Measurements from ENCODE around the gene ACTA1. TPM values are rescaled to one million over a fixed set of nuclear protein-coding genes. Genes with fewer than 3 reads are reported as not detected.

The ACTA1 gene
- total RNA-seq, 1 experiment from 2014 or later = not detected

DNA sequence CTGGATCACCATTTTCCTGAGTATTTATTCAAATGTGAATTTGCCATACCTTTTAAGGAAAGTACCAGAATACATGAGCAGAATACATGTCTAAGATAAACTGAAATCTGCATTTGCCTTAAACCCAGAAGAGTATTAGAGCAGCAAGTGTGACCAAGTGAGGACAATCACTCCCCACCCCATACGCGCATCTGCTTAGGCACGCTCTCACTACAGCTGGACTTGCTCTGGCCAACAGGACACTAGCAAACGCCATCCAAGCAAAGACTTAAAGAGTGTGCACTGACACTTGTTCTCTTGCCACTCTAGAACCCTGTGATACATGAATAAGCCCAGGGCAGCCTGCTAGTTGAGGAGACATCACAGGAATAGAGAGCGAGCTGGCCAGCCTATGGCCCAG is 48.6 kb upstream of the ACTA1 start:
- intact Hi-C loops (cut with micrococcal nuclease) = loop anchor here (1.0 to 10.0 kb wide), 2 partner anchors 224 to 788 kb away; no protein-coding TSS in a partner anchor
- Histone ChIP-seq H4K20me1 (ENCODE audit: insufficient read depth) (no peaks in the 10 kb centered on the region), H3K4me3 (replicated peaks in 1 of 2; ENCODE audit: low read depth in 1 of 2, low read length in 2 of 2) (no peak overlapping the region), H3K36me3 (ENCODE audit: control insufficient read depth in 1 of 2, insufficient read depth in 2 of 2, low read length in 2 of 2) (peaks cover 22 to 27% of the 10 kb centered on the region in 2 experiments), H3K4me2 (ENCODE audit: low read length) (no peak overlapping the region), H2AFZ (ENCODE audit: low read depth, low read length, poor library complexity, severe bottlenecking) (no peak overlapping the region), H3K9me3 (ENCODE audit: control insufficient read depth in 1 of 2, insufficient read depth in 1 of 2, low read depth in 1 of 2, low read length in 2 of 2) (no peaks in the 10 kb centered on the region), H3K4me1 (ENCODE audit: control insufficient read depth in 1 of 2, insufficient read depth in 2 of 2, low read length in 2 of 2) (no peaks in the 10 kb centered on the region), H3K9ac (ENCODE audit: low read length) (no peak overlapping the region), H3K27ac (ENCODE audit: low read depth, low read length) (no peak overlapping the region), H3K9me2 (ENCODE audit: insufficient read depth) (no peaks in the 10 kb centered on the region), H3K79me2 (ENCODE audit: insufficient read depth, low read length) (peaks cover 16% of the 10 kb centered on the region; the same call in 1 of the 2 replicates), H3K27me3 (ENCODE audit: insufficient read depth, low read length) (no peaks in the 10 kb centered on the region)
- ChIA-PET CTCF (interaction anchor here (0.6 to 4.0 kb wide), 14 partner anchors 9 to 254 kb away, joined by 3 to 54 read pairs (median 5); partner anchors contain the start of gene NUP133), RAD21 (ENCODE audit: low non-redundant PET in 1 of 2, low total read pairs in 2 of 2, uncharacterized antibody in 2 of 2, unreplicated experiment in 2 of 2) (interaction anchor here (0.9 to 1.3 kb wide), 4 partner anchors 62 to 227 kb away, joined by 3 to 5 read pairs (median 4); no protein-coding TSS in a partner anchor), POLR2A (interaction anchor here (1.0 kb wide), 2 partner anchors 26 to 224 kb away, joined by 4 read pairs; partner anchors contain the start of gene NUP133)
- BruUV-seq (replicated peaks) = no TSS peak
- DNase-seq (ENCODE audit: low read depth, low spot score) (no peak), ATAC-seq (no peak)
- no peak for TF ChIP-seq JUND (IDR thresholded peaks at IDR 0.05)
- no peak for TF ChIP-seq EZH2 (IDR thresholded peaks at IDR 0.05)
- TF ChIP-seq SRF (IDR thresholded peaks at IDR 0.05; ENCODE audit: low read depth) = no peak
- TF ChIP-seq, protein P1, sequence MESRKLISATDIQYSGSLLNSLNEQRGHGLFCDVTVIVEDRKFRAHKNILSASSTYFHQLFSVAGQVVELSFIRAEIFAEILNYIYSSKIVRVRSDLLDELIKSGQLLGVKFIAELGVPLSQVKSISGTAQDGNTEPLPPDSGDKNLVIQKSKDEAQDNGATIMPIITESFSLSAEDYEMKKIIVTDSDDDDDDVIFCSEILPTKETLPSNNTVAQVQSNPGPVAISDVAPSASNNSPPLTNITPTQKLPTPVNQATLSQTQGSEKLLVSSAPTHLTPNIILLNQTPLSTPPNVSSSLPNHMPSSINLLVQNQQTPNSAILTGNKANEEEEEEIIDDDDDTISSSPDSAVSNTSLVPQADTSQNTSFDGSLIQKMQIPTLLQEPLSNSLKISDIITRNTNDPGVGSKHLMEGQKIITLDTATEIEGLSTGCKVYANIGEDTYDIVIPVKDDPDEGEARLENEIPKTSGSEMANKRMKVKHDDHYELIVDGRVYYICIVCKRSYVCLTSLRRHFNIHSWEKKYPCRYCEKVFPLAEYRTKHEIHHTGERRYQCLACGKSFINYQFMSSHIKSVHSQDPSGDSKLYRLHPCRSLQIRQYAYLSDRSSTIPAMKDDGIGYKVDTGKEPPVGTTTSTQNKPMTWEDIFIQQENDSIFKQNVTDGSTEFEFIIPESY (IDR thresholded peaks at IDR 0.05; ENCODE audit: extremely low read depth, insufficient replicate concordance, low read length) = no peak
- no peak for TF ChIP-seq CBX3 (IDR thresholded peaks at IDR 0.05; ENCODE audit: low read depth)
- TF ChIP-seq, protein P2, sequence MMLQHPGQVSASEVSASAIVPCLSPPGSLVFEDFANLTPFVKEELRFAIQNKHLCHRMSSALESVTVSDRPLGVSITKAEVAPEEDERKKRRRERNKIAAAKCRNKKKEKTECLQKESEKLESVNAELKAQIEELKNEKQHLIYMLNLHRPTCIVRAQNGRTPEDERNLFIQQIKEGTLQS (IDR thresholded peaks at IDR 0.05) = no peak
- TF ChIP-seq CEBPB (IDR thresholded peaks at IDR 0.05; ENCODE audit: low read depth) = no peak
- no peak for TF ChIP-seq POLR2A (IDR thresholded peaks at IDR 0.05; ENCODE audit: borderline replicate concordance, extremely low read depth, insufficient read depth, insufficient read length)
- no peak for TF ChIP-seq MAX (IDR thresholded peaks at IDR 0.05)
- no peak for TF ChIP-seq ZFX (IDR thresholded peaks at IDR 0.05)
- no peak for TF ChIP-seq SIN3A (IDR thresholded peaks at IDR 0.05; ENCODE audit: low read depth)
- TF ChIP-seq TCF7L2 (IDR thresholded peaks at IDR 0.05; ENCODE audit: borderline replicate concordance, extremely low read depth, insufficient read depth, insufficient read length) = no peak
- TF ChIP-seq YY1 (IDR thresholded peaks at IDR 0.05; ENCODE audit: extremely low read depth, insufficient replicate concordance, low read depth, low read length) = no peak
- no peak for TF ChIP-seq EZH2phosphoT487 (IDR thresholded peaks at IDR 0.05; ENCODE audit: borderline replicate concordance)
- no peak for TF ChIP-seq ELF1 (IDR thresholded peaks at IDR 0.05; ENCODE audit: borderline replicate concordance, low read depth)
- no peak for TF ChIP-seq EGR1 (IDR thresholded peaks at IDR 0.05; ENCODE audit: low read depth)
- TF ChIP-seq, protein P3, sequence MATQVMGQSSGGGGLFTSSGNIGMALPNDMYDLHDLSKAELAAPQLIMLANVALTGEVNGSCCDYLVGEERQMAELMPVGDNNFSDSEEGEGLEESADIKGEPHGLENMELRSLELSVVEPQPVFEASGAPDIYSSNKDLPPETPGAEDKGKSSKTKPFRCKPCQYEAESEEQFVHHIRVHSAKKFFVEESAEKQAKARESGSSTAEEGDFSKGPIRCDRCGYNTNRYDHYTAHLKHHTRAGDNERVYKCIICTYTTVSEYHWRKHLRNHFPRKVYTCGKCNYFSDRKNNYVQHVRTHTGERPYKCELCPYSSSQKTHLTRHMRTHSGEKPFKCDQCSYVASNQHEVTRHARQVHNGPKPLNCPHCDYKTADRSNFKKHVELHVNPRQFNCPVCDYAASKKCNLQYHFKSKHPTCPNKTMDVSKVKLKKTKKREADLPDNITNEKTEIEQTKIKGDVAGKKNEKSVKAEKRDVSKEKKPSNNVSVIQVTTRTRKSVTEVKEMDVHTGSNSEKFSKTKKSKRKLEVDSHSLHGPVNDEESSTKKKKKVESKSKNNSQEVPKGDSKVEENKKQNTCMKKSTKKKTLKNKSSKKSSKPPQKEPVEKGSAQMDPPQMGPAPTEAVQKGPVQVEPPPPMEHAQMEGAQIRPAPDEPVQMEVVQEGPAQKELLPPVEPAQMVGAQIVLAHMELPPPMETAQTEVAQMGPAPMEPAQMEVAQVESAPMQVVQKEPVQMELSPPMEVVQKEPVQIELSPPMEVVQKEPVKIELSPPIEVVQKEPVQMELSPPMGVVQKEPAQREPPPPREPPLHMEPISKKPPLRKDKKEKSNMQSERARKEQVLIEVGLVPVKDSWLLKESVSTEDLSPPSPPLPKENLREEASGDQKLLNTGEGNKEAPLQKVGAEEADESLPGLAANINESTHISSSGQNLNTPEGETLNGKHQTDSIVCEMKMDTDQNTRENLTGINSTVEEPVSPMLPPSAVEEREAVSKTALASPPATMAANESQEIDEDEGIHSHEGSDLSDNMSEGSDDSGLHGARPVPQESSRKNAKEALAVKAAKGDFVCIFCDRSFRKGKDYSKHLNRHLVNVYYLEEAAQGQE (IDR thresholded peaks at IDR 0.05; ENCODE audit: low read depth) = no peak
- no peak for TF ChIP-seq ZNF274 (IDR thresholded peaks at IDR 0.05; ENCODE audit: low read depth, low read length)
- no peak for TF ChIP-seq CTCF (IDR thresholded peaks at IDR 0.05 in 2 of 3, conservative IDR thresholded peaks at IDR 0.05 in 1 of 3; ENCODE audit: borderline replicate concordance in 1 of 3, insufficient read depth in 1 of 3, low read depth in 2 of 3, low read length in 2 of 3)
- TF ChIP-seq RAD21 (IDR thresholded peaks at IDR 0.05; ENCODE audit: low read depth) = no peak

All from HCT116 (cell line).